Eye (tissue), 1 donor: Measurements from ENCODE around the gene NUDT1.

ENCODE experiments used
- DNase-seq: peaks from one replicate; pipeline ENCODE4 v3.0.0-alpha.2; 2015

Gene NUDT1

GRCh38 chr7:2224934-2225333, 17.1 kb upstream of the NUDT1 start:
- DNase-seq, result no peak

GRCh38 chr7:2225336-2225735, 16.7 kb upstream of the NUDT1 start:
- DNase-seq, result no peak

GRCh38 chr7:2225830-2226229, 16.2 kb upstream of the NUDT1 start:
- no peak for DNase-seq

DNA sequence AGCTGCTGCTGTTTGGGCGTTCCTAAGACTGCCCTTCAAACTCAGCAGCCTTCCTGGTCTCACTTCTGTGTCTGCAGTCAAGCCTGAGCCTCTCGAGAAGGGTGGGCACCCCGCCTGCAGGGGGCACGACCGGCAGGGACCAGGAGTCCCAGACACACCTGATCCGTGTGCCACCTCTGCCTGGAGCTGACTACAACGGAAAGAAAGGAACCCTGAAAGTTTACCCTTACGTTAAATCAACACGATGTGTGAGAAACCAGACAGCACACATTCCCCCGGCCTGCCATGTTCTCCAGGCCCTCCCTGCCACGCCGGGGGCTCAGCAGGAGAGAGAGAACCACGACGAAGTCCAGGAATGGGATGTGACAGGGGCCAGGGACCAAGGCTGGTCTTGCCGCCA, 14.3 kb upstream of the NUDT1 start:
- no peak for DNase-seq

GRCh38 chr7:2228921-2229320, 13.1 kb upstream of the NUDT1 start:
- no peak for DNase-seq

- no peak for DNase-seq
Measured at GRCh38 chr7:2229467-2229866, 12.6 kb upstream of the NUDT1 start.

- DNase-seq, result no peak
Measured at GRCh38 chr7:2230226-2230625, 11.8 kb upstream of the NUDT1 start.

DNA sequence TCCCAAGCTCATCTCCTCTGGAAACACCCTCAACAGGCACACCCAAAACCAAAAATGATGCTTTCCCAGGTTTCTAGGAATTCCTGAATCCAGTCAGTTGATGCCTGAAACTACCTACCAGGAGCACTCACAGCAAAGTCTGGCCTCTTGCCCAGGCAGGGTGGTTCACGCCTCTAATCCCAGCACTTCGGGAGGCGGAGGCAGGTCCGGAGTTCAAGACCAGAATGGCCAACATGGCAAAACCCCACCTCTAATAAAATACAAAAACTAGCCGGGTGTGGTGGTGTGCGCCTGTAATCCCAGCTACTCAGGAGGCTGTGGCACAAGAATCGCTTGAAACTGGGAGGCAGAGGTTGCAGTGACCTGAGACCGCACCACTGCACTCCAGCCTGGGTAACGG, 11.1 kb upstream of the NUDT1 start:
- DNase-seq, result no peak

DNA sequence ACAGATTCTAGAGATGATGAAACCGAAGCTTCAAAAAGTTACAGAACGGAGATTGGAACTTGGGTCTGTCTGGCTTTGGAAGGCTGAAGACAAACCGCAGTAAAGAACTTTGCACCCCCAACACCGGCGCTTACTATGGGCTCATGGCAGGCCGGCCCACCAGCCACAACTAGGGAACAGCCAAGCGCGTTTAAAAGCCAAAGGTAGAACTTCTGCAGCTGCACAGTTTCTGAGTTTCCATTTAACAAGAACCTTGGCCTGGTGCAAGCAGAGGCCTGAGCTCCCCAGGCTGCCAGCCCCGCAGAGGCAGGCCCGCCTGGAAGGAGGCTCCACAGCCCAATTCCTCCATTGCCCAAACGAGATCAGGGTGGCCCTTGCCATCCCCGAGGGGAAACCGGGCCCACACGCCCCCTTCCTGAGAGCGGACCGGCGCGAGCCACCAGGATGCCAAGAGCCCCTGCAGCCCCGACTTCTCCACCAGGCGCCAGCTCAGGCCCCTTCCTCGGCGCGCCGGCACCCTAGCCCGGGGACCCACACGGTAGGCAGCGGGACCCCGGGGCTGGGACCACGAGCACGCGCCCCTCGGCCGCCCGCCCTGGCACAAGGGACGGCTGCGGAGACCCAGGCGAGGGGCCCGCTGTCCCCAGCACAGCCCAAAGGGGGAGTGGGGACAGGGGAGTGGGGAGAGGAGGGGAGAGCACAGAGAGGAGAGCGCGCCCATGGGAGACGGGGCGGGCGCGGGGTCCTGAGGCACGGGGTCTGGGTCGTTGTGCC, 9.8 kb upstream of the NUDT1 start:
- no peak for DNase-seq

DNA sequence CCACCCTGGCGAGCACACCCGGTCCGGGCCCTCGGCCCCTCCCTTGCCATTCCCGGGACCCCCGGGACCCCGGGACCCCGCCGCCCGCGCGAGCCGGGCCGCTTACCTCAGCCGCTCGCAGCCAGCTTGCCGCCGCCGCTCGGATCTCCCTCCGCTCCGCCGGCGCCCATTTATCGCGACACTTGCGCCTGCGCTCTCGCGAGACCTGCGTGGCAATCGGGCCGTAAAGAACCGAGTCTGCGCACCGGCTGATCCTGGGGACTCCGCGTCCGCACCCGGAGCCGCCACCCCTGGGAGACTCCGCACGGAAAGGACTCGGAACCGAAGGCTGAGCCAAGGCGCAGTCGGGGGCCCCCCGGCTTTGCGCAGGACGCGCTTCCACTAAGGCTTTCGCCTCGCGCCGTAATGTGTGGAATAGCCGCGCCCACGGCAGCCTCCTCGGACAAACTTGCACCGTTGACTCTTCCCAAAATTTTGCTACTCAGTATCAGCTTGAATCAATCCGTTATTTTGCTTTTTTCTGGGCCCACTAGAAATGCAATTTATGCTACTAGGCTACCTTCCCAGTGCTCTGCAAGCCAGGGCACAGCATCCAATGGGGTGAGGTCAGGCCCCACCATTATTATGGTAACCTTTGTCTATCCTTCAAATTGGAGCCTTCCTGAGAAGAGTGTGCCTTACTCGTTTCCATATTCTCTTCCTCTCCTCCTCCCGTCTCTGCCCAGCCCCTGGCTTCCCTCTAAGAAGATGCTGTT, 9.1 kb upstream of the NUDT1 start, which contains the start of gene MAD1L1:
Gene MAD1L1, minus strand, starts transcription at position 180 of the 755 bp plus-strand sequence. CDS start 2,812 bp downstream, outside the sequence.
- DNase-seq, result peak; percentile 97

DNA sequence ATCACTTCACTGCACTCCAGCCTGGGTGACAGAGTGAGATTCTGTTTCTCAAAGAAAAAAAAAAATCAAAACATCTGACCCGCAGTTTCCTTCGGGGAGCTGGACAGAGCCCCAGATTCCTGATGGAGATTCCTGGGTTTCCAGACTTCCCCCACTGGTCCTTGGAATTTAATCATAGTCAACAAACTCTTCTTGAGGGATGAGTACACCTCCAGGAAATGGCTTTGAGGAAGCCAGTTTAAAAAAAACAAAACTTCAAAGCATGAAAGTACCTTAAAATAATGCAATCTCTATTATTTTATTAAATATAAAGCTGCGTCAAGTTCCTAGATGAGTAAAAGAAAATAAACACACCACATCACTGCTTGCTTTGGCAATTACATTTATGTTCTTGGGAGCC, 8.1 kb upstream of the NUDT1 start:
- no peak for DNase-seq

GRCh38 chr7:2237109-2237602, 4.9 kb upstream of the NUDT1 start:
- DNase-seq, result no peak

GRCh38 chr7:2239242-2239641, 2.8 kb upstream of the NUDT1 start:
- DNase-seq, result no peak

- DNase-seq, result no peak
Measured at GRCh38 chr7:2242541-2243429, 759 bp downstream of the NUDT1 start.

DNA sequence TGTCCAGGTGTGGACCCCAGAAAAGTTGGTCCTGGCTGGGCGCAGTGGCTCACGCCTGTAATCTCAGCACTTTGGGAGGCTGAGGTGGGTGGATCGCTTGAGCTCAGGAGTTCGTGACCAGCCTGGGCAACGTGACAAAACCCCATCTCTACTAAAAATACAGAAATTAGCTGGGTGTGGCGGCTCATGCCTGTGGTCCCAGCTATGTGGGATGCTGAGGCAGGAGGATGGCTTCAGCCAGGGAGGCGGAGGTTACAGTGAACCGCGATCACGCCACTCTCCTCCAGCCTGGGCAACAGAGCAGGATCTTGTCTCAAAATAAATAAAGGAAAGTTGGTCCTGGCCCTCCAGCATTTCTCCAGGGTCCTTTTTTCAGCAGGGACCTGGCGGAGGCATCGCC, 1.4 kb downstream of the NUDT1 start:
- DNase-seq, result no peak

- DNase-seq, result no peak
Measured at GRCh38 chr7:2244404-2244995, 2.5 kb downstream of the NUDT1 start.

DNA sequence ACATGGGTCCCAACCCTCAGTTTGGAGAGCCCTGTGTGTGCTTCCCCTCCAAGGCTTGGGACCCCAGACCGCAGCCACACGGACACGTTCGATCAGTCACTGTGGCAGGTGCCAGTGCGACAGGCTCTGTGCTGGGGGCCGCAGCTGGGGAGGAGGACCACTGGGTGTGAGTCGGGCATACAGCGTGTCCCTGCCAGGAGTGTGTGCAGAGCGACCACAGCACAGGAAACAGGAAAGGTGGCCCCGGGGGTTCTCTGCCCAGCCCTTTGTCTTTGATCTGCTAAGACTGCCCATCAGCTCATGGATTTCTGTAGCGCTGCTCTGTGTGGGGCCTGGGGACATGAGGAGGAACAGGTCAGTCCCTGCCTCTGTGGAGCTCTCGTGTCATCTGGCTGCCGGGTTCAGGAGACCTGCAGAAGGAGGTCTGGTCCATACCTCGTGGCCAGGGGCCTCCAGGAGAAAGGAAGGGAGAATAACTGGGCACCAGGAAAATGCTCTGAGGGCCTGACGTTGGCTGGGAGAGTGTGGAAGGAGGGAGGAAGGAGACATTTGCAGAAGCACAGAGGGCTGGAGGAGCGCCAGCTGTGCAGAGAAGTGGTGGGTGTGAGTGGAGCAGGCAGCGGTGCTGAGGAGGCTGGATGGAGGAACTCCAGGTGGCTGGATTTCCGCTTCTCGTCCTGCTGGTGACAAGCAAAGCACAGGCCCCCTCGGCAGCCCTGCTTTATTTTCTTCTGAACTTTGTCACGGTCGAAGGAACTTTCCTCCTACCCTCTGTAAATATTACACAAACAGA, 4.1 kb downstream of the NUDT1 start:
- DNase-seq, result no peak

GRCh38 chr7:2247141-2247995, 5.3 kb downstream of the NUDT1 start:
- peak; percentile 59 for DNase-seq

DNA sequence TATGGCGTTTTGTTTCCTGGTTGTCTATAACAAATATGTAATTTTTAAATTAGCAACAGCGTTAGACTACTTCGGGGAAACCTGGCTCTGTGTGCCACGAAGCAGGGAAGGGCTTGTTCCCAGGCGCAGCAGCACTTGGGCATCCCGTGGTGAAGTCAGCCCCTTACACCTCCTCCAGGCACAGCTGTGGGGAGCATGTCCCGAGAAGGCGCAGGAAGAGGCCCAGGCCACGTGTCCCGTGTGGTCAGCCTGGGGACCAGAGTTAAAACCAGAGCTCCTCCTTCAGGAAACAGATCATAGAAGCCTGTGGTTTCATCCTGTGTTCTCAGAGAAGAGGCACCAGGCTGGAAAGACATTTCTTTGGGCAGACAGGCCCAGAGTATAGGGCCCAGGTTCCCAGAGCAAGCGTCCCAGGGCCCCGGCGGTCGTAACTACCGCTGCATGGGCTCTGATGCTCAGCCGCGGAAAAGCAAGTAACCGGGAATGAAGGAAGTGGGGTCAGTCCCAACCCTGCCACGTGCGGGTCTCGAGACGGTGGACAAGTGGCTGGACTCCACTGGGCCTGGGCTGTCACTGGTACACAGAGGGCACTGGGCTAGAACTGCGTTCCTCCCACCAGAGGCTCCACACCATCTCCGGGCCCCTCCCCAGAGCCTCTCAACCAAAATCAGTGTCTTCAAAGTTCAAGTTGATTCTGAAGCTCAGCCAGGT, 7.1 kb downstream of the NUDT1 start:
- peak; percentile 42 for DNase-seq

DNA sequence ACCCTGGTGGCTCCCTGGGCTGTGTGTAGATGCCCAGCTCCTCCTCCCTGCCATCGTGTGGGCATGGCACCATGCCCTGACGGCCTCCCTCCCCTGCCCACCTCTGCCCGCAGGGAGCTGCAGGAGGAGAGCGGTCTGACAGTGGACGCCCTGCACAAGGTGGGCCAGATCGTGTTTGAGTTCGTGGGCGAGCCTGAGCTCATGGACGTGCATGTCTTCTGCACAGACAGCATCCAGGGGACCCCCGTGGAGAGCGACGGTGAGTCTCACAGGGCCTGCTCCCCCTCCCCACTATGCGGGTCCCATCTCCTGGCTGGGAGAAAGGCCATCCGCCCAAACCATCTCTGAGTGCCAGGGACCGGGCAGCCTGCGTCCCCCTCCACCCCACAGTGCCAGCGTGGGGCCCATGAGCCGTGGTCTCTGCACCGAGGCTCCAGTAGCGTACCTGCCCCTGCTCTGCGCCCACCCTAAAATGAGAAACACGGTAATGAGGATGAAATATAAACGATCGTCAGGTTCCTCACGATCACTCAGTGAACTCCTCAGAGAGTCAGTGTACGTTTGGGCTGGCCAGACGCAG, 7.8 kb downstream of the NUDT1 start:
- DNase-seq, result no peak
